ENCODE measurements around the gene CCDC198.

The CCDC198 gene

DNA sequence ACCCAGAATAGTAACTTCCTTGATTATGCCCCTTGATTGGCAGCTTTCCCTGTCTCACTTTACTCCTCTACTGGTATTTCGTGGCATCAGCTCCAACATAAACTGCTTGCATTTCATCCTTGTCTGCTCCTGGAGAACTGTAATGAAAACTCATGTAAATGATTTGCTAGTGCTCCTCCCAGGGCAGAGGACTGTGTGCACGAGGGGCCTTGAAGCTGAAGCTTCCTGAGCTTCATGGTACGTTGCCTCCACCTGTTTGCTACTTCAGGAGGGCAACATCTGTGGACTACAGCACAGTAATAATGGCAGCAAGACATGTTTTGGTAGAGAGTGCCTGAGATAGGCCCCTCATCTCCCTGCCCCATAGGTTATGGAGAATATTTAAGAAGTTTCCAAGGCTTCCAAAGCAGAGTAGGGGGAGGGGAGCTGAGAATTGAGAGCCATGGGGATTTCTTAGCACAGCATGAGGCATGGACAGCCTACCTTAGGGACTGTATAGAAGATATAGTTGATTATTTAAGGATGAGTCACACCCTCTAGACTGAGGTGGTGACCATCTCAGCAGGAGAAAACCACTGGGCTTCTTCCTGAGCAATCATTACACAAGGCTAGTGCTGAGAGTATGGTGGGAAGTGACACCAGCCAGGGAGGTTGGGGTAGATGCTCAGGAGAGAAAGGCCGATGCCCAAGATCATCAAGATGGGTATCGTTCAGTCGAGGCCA, 29.5 kb downstream of the CCDC198 start:
- peak; percentile 3 for DNase-seq (ENCODE audit: low read depth)

DNA sequence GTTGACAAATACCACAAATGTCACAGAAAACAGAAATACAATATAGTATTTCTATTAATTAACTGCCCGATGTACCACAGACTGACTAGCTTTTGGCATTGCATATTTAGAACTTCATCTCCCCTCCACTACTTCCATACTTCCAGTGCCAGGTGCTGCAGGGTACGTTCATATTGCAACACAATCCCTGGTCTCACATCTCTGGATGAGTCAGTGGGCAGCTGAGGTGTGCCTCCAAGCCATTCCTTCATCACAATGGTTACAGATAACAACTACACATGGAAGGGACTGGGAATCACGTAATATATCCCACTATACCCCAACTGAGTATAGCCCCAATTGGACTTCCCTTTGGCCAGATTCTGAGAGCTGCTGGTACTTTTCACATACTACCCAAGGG, 31.1 kb downstream of the CCDC198 start:
- no peak for DNase-seq (ENCODE audit: low read depth)

- DNase-seq (ENCODE audit: low read depth) = no peak
Observed at GRCh38 chr14:57461777-57462320, 31.8 kb downstream of the CCDC198 start.

GRCh38 chr14:57435923-57436322, 57.7 kb downstream of the CCDC198 start:
- no peak for DNase-seq (ENCODE audit: low read depth)

DNA sequence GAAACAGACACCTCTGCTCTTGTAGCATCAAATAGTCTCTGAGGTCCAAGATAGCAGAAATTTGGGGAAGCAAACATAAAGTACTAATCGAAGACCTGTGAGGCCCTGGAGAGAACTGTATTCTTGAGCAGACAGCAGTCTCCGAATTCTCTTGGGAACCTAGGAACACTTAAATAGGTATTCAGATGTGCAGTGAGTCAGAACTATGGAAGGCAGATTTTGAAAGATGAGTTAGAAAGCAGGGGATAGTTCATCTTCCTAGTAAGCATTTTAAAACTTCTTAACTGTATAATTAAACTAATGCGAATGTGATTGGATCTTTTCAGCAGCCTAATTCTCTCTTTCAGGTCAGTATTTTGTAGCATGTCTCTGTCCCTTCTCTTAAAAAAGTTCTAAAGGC, 72.7 kb downstream of the CCDC198 start:
- no peak for DNase-seq (ENCODE audit: low read depth)

DNA sequence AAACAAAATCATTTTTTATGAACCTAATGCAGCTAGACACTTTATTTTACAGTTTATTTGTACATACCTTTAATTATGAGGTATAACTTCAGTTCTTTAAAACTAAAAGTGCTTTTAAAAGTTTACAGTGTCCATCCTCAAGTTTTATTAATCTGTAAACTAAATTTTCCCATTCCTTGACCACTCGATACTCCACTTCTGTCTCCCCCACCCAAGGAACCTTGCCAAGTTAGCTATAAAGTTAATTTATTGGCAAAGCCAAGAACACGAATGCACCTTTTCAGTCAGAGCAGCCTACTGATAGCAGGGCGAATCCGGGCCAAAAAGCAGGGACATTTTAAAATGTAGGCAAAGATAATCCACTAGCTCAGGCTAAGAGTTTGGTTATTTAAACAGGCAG, 73.6 kb downstream of the CCDC198 start:
- no peak for DNase-seq (ENCODE audit: low read depth)
